ENCODE results near the gene BCL2. TPM values are rescaled to one million over a fixed set of nuclear protein-coding genes. Genes with fewer than 3 reads are reported as not detected.

BCL2 gene
- polyA plus RNA-seq, 1 of the 3 experiments (the other 2 are of a cell fraction) = 1.5 TPM

DNA sequence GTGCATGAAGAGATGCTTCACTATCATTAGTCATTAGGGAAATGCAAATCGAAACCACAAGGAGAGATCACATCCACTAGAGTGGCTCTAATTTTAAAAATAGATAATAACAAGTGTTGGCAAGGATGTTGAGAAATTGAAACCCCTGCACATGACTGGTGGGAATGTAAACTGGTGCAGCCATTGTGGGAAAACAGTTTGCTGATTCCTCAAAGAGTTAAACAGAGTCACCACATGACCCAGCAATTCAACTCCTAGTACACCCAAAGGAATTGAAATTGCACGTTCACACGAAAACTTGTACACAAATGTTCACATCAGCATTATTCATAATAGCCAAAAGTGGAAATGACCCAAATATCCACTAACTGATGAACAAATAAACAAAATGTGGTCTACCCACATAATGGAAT, 179.5 kb downstream of the BCL2 start (continued):
- TF ChIP-seq, protein P1, sequence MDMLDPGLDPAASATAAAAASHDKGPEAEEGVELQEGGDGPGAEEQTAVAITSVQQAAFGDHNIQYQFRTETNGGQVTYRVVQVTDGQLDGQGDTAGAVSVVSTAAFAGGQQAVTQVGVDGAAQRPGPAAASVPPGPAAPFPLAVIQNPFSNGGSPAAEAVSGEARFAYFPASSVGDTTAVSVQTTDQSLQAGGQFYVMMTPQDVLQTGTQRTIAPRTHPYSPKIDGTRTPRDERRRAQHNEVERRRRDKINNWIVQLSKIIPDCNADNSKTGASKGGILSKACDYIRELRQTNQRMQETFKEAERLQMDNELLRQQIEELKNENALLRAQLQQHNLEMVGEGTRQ (IDR thresholded peaks at IDR 0.05; ENCODE audit: borderline replicate concordance, low read depth, low read length) = no peak
- TF ChIP-seq SIN3A (IDR thresholded peaks at IDR 0.05; ENCODE audit: borderline replicate concordance, low read depth, low read length) (no peak), GABPA (IDR thresholded peaks at IDR 0.05; ENCODE audit: low read depth) (no peak)
- TF ChIP-seq, protein P2, sequence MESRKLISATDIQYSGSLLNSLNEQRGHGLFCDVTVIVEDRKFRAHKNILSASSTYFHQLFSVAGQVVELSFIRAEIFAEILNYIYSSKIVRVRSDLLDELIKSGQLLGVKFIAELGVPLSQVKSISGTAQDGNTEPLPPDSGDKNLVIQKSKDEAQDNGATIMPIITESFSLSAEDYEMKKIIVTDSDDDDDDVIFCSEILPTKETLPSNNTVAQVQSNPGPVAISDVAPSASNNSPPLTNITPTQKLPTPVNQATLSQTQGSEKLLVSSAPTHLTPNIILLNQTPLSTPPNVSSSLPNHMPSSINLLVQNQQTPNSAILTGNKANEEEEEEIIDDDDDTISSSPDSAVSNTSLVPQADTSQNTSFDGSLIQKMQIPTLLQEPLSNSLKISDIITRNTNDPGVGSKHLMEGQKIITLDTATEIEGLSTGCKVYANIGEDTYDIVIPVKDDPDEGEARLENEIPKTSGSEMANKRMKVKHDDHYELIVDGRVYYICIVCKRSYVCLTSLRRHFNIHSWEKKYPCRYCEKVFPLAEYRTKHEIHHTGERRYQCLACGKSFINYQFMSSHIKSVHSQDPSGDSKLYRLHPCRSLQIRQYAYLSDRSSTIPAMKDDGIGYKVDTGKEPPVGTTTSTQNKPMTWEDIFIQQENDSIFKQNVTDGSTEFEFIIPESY (IDR thresholded peaks at IDR 0.05; ENCODE audit: borderline replicate concordance, low read depth) = no peak

DNA sequence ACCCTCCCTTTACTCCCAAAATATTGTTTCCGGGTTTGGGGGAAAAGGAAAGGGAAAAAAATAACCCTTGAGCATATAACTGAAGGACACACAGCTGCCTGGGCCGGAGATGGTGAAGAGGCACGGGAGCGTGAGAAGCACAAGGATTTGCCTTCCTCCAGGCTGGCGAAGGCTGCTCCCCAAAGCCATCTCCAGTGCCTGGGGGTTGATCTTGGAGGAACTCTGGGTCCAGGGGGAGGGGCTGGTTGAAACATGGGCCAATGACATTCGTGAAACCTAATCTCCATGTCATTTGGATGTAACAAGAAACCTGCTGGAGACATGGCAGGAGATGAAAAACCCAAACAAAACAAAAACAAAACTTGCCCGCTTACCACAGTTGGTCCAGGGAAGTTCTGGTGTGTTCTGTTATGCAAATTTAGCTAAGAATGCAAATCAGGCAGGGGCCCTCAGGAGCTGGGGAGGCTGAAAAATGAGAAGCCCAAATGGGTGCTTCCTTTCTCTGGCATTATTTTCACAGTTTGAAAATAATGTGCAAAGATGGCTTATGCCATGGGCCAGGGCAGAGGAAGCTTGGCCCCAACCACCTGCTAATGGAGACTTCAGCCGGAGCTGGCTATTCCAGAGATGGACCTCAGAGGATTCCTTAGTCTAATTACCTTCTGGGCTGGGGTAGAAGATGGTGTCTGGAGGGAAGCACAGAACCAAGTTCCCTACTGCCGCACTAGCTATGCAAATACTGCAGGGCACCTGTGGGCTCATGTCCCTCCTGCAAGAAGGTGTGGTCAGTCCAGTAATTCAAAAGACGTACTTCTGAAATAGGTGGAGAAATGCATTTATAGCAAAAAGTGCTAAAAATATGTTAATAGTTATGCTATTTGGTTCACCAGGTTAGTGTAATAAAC, 180.9 kb downstream of the BCL2 start:
- no peak overlapping the region for H2AFZ ChIP-seq (ENCODE audit: low read depth)
- 84% methylated on average over 10 of the region's 10 CpGs for WGBS (ENCODE audit: low lambda C conversion rate)

DNA sequence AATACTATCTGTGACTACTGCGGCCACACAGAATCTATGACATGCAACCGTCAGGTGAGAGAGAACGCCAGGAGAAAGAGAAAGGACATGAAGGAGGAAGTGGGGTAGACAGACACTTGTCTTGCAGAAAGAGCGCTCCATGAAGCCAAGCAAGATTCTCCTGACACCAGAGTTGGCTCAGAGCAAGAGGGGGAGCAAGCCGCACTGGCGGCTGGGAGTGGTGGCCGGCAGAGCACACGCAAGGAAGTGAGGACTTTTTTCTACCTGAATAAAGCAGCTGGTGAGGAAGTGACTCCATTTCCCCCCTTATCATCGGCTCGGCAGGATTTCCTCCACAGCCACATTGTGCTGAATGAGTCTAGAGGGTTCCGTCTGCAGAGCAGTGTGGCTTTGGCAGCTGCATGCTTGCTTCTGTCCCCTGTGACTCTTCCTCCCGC, 181.6 kb downstream of the BCL2 start:
- H2AFZ ChIP-seq (ENCODE audit: low read depth) = no peak overlapping the region
- TF ChIP-seq MXI1 (IDR thresholded peaks at IDR 0.05; ENCODE audit: low read depth, low read length) = no peak
- no peak for TF ChIP-seq ELF1 (IDR thresholded peaks at IDR 0.05)
- no peak for TF ChIP-seq YY1 (IDR thresholded peaks at IDR 0.05; ENCODE audit: low read depth)
- no peak overlapping the region for H3K4me3 ChIP-seq (ENCODE audit: low read depth in 2 of 2, low read length in 1 of 2)
- H3K27me3 ChIP-seq (ENCODE audit: insufficient read depth) = no peaks in the 10 kb centered on the region
- ChIA-PET CTCF (interaction anchor here (2.7 to 3.9 kb wide), 2 partner anchors 180 to 185 kb away, joined by 11 to 20 read pairs; no protein-coding TSS in a partner anchor), POLR2A (no interaction called here)
- no peaks in the 10 kb centered on the region for H3K9me3 ChIP-seq
- H3K9ac ChIP-seq = no peak overlapping the region
- no peaks in the 10 kb centered on the region for H3K9me2 ChIP-seq
- no peak overlapping the region for H3K4me2 ChIP-seq
- no peaks in the 10 kb centered on the region for H3K36me3 ChIP-seq (replicated peaks in 1 of 2; ENCODE audit: control insufficient read depth in 1 of 2, insufficient read depth in 2 of 2, low read length in 1 of 2)
- 94% methylated on average over 12 of the region's 12 CpGs for WGBS (ENCODE audit: low lambda C conversion rate)
- H3K4me1 ChIP-seq (ENCODE audit: control insufficient read depth in 1 of 2, insufficient read depth in 2 of 2, low read depth in 1 of 2, low read length in 1 of 2) = peaks cover 0 to 23% of the 10 kb centered on the region in 2 experiments; a peak in 2 of 4 replicates
- H3K79me2 ChIP-seq (ENCODE audit: insufficient read depth) = no peaks in the 10 kb centered on the region
- H3K27ac ChIP-seq (ENCODE audit: low read depth in 2 of 2, low read length in 1 of 2) = no peak overlapping the region
- DNase-seq = no peak
- no peaks in the 10 kb centered on the region for H3F3A ChIP-seq (replicated peaks; ENCODE audit: insufficient read depth)
- no peaks in the 10 kb centered on the region for H4K20me1 ChIP-seq (ENCODE audit: insufficient read depth)

More for the DNA sequence above, 180.9 kb downstream of the BCL2 start:
- DNase-seq = no peak
- ChIA-PET POLR2A (no interaction called here), CTCF (interaction anchor here (0.6 to 3.9 kb wide), 6 partner anchors 116 to 189 kb away, joined by 3 to 20 read pairs (median 5); no protein-coding TSS in a partner anchor)
- no peak overlapping the region for H3K9ac ChIP-seq
- H3K9me2 ChIP-seq = no peaks in the 10 kb centered on the region
- H3K79me2 ChIP-seq (ENCODE audit: insufficient read depth) = no peaks in the 10 kb centered on the region
- peaks cover 0 to 29% of the 10 kb centered on the region in 2 experiments; a peak in 2 of 4 replicates for H3K4me1 ChIP-seq (ENCODE audit: control insufficient read depth in 1 of 2, insufficient read depth in 2 of 2, low read depth in 1 of 2, low read length in 1 of 2)
- H3K27me3 ChIP-seq (ENCODE audit: insufficient read depth) = no peaks in the 10 kb centered on the region
- H3K36me3 ChIP-seq (replicated peaks in 1 of 2; ENCODE audit: control insufficient read depth in 1 of 2, insufficient read depth in 2 of 2, low read length in 1 of 2) = no peaks in the 10 kb centered on the region
- TF ChIP-seq JUND (IDR thresholded peaks at IDR 0.05) = no peak
- H3K27ac ChIP-seq (ENCODE audit: low read depth in 2 of 2, low read length in 1 of 2) = no peak overlapping the region
- H4K20me1 ChIP-seq (ENCODE audit: insufficient read depth) = no peaks in the 10 kb centered on the region
- no peaks in the 10 kb centered on the region for H3F3A ChIP-seq (replicated peaks; ENCODE audit: insufficient read depth)
- H3K4me2 ChIP-seq = no peak overlapping the region
- H3K4me3 ChIP-seq (ENCODE audit: low read depth in 2 of 2, low read length in 1 of 2) = no peak overlapping the region
- H3K9me3 ChIP-seq = no peaks in the 10 kb centered on the region

All from SK-N-SH (cell line).